Activated CD4-positive, CD25-positive, alpha-beta regulatory T cell (primary cell): Measurements from ENCODE around the gene EDC4.

Source experiments
- DNase-seq, 4 experiments: peaks; one replicate each; lab custom pipeline; 2025; lab: John Stamatoyannopoulos, UW

Gene EDC4

DNA sequence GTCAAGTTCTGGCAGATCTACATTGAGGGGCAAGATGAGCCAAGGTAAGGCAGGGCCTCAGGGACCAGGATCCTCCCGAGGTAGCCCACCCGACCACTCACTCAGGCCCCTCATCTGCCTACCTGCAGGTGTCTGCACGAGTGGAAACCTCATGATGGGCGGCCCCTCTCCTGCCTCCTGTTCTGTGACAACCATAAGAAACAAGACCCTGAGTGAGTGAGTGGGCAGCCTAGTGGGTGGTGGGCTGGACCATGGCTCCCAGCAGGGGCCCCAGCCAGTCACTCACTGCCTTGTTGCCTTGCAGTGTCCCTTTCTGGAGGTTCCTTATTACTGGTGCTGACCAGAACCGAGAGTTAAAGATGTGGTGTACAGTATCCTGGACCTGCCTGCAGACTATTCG is 5.4 kb downstream of the EDC4 start:
- DNase-seq, result no peak

GRCh38 chr16:67878846-67879245 is 6.0 kb downstream of the EDC4 start:
- no peak for DNase-seq

- no peak for DNase-seq
These were observed 6.6 kb downstream of the EDC4 start for GRCh38 chr16:67879462-67879861.

GRCh38 chr16:67879936-67880335 is 7.1 kb downstream of the EDC4 start:
- no peak for DNase-seq

DNA sequence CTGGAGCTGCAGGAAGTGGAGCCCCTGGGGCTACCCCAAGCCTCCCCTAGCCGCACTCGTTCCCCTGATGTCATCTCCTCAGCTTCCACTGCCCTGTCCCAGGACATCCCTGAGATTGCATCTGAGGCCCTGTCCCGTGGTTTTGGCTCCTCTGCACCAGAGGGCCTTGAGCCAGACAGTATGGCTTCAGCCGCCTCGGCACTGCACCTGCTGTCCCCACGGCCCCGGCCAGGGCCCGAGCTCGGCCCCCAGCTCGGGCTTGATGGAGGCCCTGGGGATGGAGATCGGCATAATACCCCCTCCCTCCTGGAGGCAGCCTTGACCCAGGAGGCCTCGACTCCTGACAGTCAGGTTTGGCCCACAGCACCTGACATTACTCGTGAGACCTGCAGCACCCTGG is 7.7 kb downstream of the EDC4 start:
- DNase-seq, result no peak

- no peak for DNase-seq
These were observed 8.8 kb downstream of the EDC4 start for GRCh38 chr16:67881621-67882161.

GRCh38 chr16:67882374-67883145 is 9.7 kb downstream of the EDC4 start:
- no peak for DNase-seq

DNA sequence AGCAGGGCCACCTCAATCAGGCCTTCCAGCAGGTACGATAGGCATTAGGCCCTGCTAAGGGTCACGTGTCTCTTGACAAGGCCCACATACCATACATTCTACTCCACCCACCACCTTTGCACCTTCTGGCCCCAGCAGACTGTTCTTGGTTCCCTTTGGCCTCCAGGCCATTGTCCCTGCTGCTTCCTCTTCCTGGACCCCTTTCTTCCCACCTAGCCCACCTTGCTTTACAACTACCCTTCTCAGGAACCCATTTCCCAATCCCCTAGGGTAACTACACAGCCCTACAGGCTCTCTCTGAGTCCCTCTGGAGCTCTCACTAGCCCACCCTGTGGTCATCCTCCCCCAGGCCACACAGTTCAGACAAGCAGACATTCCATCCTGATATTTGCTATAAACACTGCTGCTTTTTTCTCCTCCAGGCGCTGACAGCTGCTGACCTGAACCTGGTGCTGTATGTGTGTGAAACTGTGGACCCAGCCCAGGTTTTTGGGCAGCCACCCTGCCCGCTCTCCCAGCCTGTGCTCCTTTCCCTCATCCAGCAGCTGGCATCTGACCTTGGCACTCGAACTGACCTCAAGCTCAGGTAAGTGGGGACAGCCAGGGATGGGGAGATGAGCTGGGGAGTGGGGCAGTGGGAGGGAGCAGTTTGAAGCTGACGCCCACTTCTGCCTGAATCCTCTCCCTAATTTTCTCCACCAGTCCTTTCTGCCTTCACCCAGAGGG is 10.5 kb downstream of the EDC4 start:
- DNase-seq, result no peak

- DNase-seq, result peak; percentile 55 to 70 (median 60)
These were observed 11.0 kb downstream of the EDC4 start for GRCh38 chr16:67883872-67884261.

DNA sequence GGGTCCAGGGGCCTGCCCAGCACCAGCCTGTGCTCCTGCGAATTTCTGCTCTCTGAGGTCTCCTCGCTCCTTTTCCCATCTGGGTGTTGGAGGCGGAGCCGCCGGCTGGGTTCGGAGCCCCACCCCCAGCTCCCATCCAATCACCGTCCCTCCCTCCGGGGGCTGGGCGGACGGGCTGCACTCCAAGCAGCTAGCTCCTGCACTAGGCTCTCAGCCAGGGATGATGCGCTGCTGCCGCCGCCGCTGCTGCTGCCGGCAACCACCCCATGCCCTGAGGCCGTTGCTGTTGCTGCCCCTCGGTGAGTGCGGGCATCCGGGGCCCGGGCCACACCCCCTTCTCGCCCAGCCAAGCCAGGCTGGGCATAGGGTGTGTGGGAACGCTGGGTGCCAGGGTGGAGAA is 11.8 kb downstream of the EDC4 start, which contains the start of gene NRN1L:
Gene NRN1L (plus strand): TSS at position 202 of the 400 bp plus-strand sequence. CDS start 19 bp downstream, at position 221.
- no peak for DNase-seq

DNA sequence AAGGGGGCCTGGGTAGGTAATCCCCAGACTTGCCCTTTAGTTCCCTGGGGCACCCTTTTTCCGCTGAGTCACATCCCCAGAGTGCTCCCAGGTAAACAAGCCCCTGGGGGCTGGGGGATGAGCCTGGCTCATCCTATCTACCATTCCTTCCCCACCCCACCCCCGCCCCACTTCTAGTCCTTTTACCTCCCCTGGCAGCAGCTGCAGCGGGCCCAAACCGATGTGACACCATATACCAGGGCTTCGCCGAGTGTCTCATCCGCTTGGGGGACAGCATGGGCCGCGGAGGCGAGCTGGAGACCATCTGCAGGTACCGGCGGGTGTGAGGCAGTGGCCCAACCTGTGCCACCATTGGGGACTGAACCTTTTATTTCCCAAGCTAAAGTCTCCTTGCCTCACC is 12.7 kb downstream of the EDC4 start:
- DNase-seq, result no peak

DNA sequence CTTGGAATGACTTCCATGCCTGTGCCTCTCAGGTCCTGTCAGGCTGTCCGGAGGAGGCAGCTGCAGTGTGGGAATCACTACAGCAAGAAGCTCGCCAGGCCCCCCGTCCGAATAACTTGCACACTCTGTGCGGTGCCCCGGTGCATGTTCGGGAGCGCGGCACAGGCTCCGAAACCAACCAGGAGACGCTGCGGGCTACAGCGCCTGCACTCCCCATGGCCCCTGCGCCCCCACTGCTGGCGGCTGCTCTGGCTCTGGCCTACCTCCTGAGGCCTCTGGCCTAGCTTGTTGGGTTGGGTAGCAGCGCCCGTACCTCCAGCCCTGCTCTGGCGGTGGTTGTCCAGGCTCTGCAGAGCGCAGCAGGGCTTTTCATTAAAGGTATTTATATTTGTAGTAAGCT is 13.1 kb downstream of the EDC4 start:
- no peak for DNase-seq

- no peak for DNase-seq
These were observed 13.5 kb downstream of the EDC4 start for GRCh38 chr16:67886387-67886786.

DNA sequence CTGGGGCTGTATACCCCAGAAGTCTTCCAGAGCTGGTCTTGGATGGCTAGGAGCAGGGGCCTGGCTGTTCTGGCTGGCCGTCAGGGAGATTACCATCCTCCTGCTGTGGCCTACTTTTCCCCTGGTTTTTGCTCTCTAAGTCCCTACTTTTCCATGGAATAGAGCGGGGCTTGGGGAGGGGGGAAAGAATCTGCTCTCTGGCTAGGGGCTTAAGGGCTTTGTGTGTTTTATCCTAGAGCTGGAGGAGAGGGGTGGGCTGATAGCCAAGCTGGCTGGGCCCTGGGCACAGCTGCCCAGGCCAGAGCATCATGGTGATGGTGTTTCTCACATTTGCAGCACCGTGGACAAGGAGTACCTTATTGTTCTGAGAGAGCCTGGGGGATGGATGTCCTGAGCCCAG is 15.5 kb downstream of the EDC4 start:
- DNase-seq, result no peak

DNA sequence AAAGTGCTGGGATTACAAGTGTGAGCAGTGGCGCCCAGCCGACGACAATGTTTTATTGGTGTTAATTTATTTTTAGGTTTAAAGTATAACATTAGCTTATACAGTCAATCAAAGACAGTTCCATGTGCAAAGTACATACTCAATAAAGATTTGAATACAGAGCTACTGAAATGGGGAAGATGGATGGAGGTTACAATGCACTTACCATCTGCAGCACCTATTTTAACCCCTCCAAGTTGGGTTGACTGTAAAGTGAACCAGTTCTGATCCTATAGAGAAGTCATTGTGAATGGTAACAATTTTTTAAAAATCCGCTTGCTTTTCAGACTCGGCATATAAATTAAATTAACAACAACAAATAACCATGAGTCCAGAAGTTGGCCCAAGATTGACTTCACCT is 19.5 kb downstream of the EDC4 start:
- no peak for DNase-seq

DNA sequence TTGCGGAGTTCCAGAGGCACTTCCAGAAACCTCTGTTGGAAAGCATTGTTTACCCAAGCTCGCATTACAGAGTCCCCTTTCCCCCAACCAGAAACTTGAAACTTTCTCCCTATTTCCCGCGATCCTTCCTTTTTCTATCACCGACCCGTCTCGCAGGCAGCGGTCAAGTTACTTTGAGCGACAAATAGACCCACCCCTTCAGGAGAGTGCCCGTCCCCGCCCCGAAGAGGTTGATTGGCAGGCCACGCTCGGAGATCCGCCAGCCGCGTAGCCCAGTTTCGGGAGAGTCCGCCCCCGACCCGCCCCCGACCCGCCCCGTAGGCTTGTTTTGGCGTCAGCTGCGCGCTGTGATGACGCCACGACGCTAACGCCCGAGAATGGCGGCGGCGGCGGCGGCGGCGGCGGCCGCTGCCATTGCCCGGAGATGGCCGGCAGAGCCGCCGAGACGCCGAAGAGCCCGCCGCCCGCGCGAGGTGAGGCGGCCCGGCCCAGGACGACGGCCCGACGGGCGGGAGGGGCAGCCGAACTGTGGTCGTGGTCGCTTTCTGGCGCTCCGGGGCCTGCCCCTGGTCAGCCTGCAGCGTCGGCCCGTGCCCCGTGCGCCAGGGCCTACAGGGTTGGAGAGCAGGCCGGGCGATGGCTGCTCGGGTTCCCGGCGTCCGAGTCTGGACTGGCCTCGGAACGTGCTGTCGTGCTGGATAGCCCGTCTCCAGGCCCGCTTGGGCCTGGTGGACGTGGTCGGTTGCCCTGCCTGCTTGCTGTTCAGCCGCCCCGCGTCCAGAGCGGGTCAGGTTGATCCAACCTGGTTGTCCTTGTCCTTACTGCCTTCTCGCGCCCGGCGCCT is 20.3 kb downstream of the EDC4 start, which contains the start of gene PSKH1:
Gene PSKH1 (plus strand): TSS at position 356 of the 844 bp plus-strand sequence. CDS start 15,496 bp downstream, outside the sequence.
- peak; percentile 91 to 96 (median 93) for DNase-seq

GRCh38 chr16:67893743-67894399 is 21.0 kb downstream of the EDC4 start:
- DNase-seq, result no peak

- DNase-seq, result no peak
These were observed 24.4 kb downstream of the EDC4 start for GRCh38 chr16:67897231-67897630.

GRCh38 chr16:67901734-67902133 is 28.9 kb downstream of the EDC4 start:
- DNase-seq, result no peak

DNA sequence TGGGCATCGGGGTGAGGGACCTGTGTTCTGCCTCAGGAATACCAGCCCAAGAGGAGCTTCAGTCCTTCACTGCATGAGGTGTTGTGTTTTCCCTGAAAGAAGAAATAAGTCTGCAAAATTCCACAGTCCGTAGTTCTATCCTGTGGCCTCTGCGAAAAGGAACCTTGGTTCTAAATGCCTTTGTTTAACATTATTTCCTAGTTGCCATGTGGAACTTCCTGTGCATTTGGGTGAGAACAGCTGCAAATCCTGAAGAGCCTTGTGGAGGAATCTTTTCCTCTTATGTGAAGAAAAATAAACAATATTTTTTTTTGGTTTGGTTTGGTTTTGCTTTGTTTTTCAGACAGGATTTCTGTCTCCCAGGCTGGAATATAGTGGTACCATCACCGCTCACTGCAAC is 30.0 kb downstream of the EDC4 start:
- DNase-seq, result no peak

- no peak for DNase-seq
These were observed 34.7 kb downstream of the EDC4 start for GRCh38 chr16:67907397-67908180.
